ENCODE data around the gene TPM1. TPM values are rescaled to one million over a fixed set of nuclear protein-coding genes. Genes with fewer than 3 reads are reported as not detected.

The TPM1 gene
- total RNA-seq, 1 experiment from 2014 or later = 421 TPM

DNA sequence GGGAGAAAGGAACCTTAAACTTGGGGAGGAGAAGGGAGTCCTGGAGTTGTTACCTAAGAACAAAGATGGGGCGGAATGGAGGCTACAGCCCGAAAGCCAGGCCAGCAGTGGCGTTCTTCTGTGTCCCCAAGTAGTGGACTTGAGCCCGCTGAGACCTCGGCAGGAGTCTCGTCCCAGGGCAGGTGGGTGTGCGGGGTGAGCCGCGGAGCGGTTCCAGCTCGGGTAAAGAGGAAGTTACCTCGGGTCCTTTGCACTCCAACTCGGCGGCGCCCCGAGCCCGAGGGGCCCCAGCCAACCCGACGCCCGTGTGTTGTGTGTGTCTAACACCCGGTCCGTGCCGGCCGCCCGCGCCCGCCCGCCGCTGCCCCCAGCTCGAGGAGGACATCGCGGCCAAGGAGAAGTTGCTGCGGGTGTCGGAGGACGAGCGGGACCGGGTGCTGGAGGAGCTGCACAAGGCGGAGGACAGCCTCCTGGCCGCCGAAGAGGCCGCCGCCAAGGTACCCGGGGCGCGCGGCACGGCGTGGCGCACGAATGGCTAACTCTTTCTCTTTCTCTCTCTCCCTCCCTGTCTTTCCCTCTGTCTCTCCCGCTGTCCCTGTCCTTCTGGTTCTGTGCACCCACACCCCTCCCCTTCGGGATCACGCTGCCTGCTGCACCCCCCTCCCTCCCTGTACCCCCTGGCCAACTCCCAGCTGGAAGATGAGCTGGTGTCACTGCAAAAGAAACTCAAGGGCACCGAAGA lies 959 bp downstream of the TPM1 start:
- no peak for DNase-seq (ENCODE audit: low spot score)
- peaks cover 7% of the 10 kb centered on the region for H3K27me3 Mint-ChIP-seq (ENCODE audit: low read depth)
- ATAC-seq = no peak
- peaks cover 7% of the 10 kb centered on the region for H3K9me3 Mint-ChIP-seq
- peaks cover 36% of the 10 kb centered on the region for H3K36me3 Mint-ChIP-seq
- H3K4me1 Mint-ChIP-seq = peaks cover 57% of the 10 kb centered on the region
- peak overlapping the region; percentile 97 for H3K4me3 Mint-ChIP-seq
- ChIA-PET CTCF (interaction anchor here (1.4 to 7.7 kb wide), 3 partner anchors 194 to 301 kb away, joined by 7 to 131 read pairs (median 8); no protein-coding TSS in a partner anchor), POLR2A (interaction anchor here (0.6 to 2.0 kb wide), 9 partner anchors 14 to 569 kb away, joined by 3 to 10 read pairs (median 5); no protein-coding TSS in a partner anchor)
- 0 out of 2 replicates have a peak overlapping the region, but pooled peaks have one; percentile 68 for H3K27ac Mint-ChIP-seq
- TF ChIP-seq IRF2 (CRISPR knock-in tag; IDR thresholded peaks at IDR 0.05; ENCODE audit: borderline replicate concordance, low read depth) = no peak
- TF ChIP-seq, protein P1, sequence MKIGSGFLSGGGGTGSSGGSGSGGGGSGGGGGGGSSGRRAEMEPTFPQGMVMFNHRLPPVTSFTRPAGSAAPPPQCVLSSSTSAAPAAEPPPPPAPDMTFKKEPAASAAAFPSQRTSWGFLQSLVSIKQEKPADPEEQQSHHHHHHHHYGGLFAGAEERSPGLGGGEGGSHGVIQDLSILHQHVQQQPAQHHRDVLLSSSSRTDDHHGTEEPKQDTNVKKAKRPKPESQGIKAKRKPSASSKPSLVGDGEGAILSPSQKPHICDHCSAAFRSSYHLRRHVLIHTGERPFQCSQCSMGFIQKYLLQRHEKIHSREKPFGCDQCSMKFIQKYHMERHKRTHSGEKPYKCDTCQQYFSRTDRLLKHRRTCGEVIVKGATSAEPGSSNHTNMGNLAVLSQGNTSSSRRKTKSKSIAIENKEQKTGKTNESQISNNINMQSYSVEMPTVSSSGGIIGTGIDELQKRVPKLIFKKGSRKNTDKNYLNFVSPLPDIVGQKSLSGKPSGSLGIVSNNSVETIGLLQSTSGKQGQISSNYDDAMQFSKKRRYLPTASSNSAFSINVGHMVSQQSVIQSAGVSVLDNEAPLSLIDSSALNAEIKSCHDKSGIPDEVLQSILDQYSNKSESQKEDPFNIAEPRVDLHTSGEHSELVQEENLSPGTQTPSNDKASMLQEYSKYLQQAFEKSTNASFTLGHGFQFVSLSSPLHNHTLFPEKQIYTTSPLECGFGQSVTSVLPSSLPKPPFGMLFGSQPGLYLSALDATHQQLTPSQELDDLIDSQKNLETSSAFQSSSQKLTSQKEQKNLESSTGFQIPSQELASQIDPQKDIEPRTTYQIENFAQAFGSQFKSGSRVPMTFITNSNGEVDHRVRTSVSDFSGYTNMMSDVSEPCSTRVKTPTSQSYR (CRISPR knock-in tag; IDR thresholded peaks at IDR 0.05) = no peak
- TF ChIP-seq, protein P2, sequence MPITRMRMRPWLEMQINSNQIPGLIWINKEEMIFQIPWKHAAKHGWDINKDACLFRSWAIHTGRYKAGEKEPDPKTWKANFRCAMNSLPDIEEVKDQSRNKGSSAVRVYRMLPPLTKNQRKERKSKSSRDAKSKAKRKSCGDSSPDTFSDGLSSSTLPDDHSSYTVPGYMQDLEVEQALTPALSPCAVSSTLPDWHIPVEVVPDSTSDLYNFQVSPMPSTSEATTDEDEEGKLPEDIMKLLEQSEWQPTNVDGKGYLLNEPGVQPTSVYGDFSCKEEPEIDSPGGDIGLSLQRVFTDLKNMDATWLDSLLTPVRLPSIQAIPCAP (CRISPR knock-in tag; IDR thresholded peaks at IDR 0.05) = no peak
- TF ChIP-seq CREB1 (CRISPR knock-in tag; IDR thresholded peaks at IDR 0.05) = no peak
- TF ChIP-seq ZNF219 (CRISPR knock-in tag; IDR thresholded peaks at IDR 0.05; ENCODE audit: borderline replicate concordance) = no peak
- TF ChIP-seq, protein P3, sequence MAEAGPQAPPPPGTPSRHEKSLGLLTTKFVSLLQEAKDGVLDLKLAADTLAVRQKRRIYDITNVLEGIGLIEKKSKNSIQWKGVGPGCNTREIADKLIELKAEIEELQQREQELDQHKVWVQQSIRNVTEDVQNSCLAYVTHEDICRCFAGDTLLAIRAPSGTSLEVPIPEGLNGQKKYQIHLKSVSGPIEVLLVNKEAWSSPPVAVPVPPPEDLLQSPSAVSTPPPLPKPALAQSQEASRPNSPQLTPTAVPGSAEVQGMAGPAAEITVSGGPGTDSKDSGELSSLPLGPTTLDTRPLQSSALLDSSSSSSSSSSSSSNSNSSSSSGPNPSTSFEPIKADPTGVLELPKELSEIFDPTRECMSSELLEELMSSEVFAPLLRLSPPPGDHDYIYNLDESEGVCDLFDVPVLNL (CRISPR knock-in tag; IDR thresholded peaks at IDR 0.05; ENCODE audit: borderline replicate concordance, low read depth) = no peak
- no peak for TF ChIP-seq GABPB1 (CRISPR knock-in tag; IDR thresholded peaks at IDR 0.05)
- TF ChIP-seq, protein P4, sequence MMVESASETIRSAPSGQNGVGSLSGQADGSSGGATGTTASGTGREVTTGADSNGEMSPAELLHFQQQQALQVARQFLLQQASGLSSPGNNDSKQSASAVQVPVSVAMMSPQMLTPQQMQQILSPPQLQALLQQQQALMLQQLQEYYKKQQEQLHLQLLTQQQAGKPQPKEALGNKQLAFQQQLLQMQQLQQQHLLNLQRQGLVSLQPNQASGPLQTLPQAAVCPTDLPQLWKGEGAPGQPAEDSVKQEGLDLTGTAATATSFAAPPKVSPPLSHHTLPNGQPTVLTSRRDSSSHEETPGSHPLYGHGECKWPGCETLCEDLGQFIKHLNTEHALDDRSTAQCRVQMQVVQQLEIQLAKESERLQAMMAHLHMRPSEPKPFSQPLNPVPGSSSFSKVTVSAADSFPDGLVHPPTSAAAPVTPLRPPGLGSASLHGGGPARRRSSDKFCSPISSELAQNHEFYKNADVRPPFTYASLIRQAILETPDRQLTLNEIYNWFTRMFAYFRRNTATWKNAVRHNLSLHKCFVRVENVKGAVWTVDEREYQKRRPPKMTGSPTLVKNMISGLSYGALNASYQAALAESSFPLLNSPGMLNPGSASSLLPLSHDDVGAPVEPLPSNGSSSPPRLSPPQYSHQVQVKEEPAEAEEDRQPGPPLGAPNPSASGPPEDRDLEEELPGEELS (CRISPR knock-in tag; IDR thresholded peaks at IDR 0.05) = peak; percentile 76
- no peak for TF ChIP-seq GTF2I (CRISPR knock-in tag; conservative IDR thresholded peaks at IDR 0.05)
- 0 out of 2 replicates have a peak, but pooled peaks have one; percentile 65 for TF ChIP-seq EMX1 (CRISPR knock-in tag; IDR thresholded peaks at IDR 0.05)
- TF ChIP-seq, protein P5, sequence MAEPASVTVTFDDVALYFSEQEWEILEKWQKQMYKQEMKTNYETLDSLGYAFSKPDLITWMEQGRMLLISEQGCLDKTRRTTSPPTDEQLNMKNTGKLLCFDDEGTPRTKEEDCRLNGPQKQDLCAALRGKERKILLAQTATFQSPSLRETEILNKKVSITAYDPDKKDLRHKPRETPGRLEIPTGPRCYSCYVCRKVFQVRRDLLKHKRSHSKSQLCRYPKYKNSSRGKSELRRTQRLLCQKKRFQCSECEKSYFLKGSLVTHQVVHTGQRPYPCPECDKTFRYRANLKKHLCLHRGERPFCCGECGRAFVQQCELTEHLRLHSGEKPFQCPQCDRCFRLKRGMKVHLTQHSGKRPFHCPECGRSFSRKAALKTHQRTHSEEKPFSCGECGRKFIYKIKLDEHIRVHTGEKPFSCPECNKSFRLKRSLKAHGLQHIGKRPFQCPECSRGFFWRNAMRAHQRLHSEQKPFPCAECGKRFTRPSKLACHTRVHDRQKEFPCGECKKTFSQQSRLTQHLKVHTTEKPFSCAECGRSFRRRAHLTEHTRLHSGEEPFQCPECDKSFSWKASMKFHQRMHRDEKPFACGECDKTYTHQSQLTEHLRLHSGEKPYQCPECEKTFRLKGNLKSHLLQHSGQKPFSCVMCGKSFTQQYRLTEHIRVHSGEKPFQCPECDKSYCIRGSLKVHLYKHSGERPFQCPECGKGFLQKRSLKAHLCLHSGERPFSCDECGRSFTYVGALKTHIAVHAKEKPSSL (CRISPR knock-in tag; conservative IDR thresholded peaks at IDR 0.05) = peak; percentile 74; the same call in 1 of the 2 replicates
- no peak for TF ChIP-seq ZNF423 (CRISPR knock-in tag; IDR thresholded peaks at IDR 0.05)
- TF ChIP-seq ETV6 (CRISPR knock-in tag; IDR thresholded peaks at IDR 0.05) = no peak
- TF ChIP-seq, protein P6, sequence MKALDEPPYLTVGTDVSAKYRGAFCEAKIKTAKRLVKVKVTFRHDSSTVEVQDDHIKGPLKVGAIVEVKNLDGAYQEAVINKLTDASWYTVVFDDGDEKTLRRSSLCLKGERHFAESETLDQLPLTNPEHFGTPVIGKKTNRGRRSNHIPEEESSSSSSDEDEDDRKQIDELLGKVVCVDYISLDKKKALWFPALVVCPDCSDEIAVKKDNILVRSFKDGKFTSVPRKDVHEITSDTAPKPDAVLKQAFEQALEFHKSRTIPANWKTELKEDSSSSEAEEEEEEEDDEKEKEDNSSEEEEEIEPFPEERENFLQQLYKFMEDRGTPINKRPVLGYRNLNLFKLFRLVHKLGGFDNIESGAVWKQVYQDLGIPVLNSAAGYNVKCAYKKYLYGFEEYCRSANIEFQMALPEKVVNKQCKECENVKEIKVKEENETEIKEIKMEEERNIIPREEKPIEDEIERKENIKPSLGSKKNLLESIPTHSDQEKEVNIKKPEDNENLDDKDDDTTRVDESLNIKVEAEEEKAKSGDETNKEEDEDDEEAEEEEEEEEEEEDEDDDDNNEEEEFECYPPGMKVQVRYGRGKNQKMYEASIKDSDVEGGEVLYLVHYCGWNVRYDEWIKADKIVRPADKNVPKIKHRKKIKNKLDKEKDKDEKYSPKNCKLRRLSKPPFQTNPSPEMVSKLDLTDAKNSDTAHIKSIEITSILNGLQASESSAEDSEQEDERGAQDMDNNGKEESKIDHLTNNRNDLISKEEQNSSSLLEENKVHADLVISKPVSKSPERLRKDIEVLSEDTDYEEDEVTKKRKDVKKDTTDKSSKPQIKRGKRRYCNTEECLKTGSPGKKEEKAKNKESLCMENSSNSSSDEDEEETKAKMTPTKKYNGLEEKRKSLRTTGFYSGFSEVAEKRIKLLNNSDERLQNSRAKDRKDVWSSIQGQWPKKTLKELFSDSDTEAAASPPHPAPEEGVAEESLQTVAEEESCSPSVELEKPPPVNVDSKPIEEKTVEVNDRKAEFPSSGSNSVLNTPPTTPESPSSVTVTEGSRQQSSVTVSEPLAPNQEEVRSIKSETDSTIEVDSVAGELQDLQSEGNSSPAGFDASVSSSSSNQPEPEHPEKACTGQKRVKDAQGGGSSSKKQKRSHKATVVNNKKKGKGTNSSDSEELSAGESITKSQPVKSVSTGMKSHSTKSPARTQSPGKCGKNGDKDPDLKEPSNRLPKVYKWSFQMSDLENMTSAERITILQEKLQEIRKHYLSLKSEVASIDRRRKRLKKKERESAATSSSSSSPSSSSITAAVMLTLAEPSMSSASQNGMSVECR (CRISPR knock-in tag; IDR thresholded peaks at IDR 0.05; ENCODE audit: borderline replicate concordance) = peak; percentile 81; the same call in 1 of the 2 replicates
- TF ChIP-seq, protein P7, sequence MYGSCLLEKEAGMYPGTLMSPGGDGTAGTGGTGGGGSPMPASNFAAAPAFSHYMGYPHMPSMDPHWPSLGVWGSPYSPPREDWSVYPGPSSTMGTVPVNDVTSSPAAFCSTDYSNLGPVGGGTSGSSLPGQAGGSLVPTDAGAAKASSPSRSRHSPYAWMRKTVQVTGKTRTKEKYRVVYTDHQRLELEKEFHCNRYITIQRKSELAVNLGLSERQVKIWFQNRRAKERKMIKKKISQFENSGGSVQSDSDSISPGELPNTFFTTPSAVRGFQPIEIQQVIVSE (CRISPR knock-in tag; IDR thresholded peaks at IDR 0.05; ENCODE audit: borderline replicate concordance) = no peak; the same call in 1 of the 2 replicates
- TF ChIP-seq MXD4 (CRISPR knock-in tag; IDR thresholded peaks at IDR 0.05; ENCODE audit: borderline replicate concordance) = no peak
- no peak for TF ChIP-seq ZNF138 (CRISPR knock-in tag; conservative IDR thresholded peaks at IDR 0.05)
- no peak for TF ChIP-seq TEAD1 (CRISPR knock-in tag; IDR thresholded peaks at IDR 0.05)
- no peak for TF ChIP-seq ATF1 (CRISPR knock-in tag; IDR thresholded peaks at IDR 0.05)
- TF ChIP-seq CREM (CRISPR knock-in tag; IDR thresholded peaks at IDR 0.05) = no peak
- no peak for TF ChIP-seq SOX15 (CRISPR knock-in tag; IDR thresholded peaks at IDR 0.05)
- TF ChIP-seq FOXP1 (CRISPR knock-in tag; IDR thresholded peaks at IDR 0.05; ENCODE audit: borderline replicate concordance) = no peak
